ENCODE results near the gene HAT1. TPM values are rescaled to one million over a fixed set of nuclear protein-coding genes. Genes with fewer than 3 reads are reported as not detected.

Gene HAT1
- total RNA-seq, 4 donors from 2014 or later = 18.8 to 32.7 (median 25.3) TPM

- TF ChIP-seq, protein P1, sequence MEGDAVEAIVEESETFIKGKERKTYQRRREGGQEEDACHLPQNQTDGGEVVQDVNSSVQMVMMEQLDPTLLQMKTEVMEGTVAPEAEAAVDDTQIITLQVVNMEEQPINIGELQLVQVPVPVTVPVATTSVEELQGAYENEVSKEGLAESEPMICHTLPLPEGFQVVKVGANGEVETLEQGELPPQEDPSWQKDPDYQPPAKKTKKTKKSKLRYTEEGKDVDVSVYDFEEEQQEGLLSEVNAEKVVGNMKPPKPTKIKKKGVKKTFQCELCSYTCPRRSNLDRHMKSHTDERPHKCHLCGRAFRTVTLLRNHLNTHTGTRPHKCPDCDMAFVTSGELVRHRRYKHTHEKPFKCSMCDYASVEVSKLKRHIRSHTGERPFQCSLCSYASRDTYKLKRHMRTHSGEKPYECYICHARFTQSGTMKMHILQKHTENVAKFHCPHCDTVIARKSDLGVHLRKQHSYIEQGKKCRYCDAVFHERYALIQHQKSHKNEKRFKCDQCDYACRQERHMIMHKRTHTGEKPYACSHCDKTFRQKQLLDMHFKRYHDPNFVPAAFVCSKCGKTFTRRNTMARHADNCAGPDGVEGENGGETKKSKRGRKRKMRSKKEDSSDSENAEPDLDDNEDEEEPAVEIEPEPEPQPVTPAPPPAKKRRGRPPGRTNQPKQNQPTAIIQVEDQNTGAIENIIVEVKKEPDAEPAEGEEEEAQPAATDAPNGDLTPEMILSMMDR (IDR thresholded peaks at IDR 0.05) = no peak
- TF ChIP-seq EP300 (IDR thresholded peaks at IDR 0.05) (no peak), POLR2A (IDR thresholded peaks at IDR 0.05) (no peak)
- DNase-seq (ENCODE audit: low spot score in 2 of 2) = no peak
- Histone ChIP-seq H3K27ac (peak overlapping the region; percentile 91 to 94 (median 94)), H3K4me3 (peak overlapping the region; percentile 54 to 77 (median 71)), H3K36me3 (peaks cover 0 to 8% (median 0%) of the 10 kb centered on the region in 3 donors), H3K27me3 (no peaks in the 10 kb centered on the region), H3K9me3 (no peaks in the 10 kb centered on the region), H3K4me1 (peaks cover 0 to 27% (median 15%) of the 10 kb centered on the region in 4 donors)
- 12 to 15% methylated on average over 5 of the region's 5 CpGs for WGBS, 2 donors
These were observed 361 bp upstream of the HAT1 start for GRCh38 chr2:171921970-171922229.

- TF ChIP-seq, protein P1 (IDR thresholded peaks at IDR 0.05) = no peak
- TF ChIP-seq POLR2A (IDR thresholded peaks at IDR 0.05) (no peak), EP300 (IDR thresholded peaks at IDR 0.05) (no peak)
- Histone ChIP-seq H3K4me1 (peaks cover 0 to 27% (median 15%) of the 10 kb centered on the region in 4 donors), H3K9me3 (no peaks in the 10 kb centered on the region), H3K4me3 (peak overlapping the region; percentile 54 to 77 (median 71)), H3K36me3 (peaks cover 0 to 21% (median 0%) of the 10 kb centered on the region in 3 donors), H3K27ac (peak overlapping the region; percentile 91 to 94 (median 94)), H3K27me3 (no peaks in the 10 kb centered on the region)
- 14 to 22% methylated on average over 13 of the region's 13 CpGs for WGBS, 2 donors
- DNase-seq (ENCODE audit: low spot score in 2 of 2) = no peak
These were observed 945 bp downstream of the HAT1 start for GRCh38 chr2:171923206-171923605.

DNA sequence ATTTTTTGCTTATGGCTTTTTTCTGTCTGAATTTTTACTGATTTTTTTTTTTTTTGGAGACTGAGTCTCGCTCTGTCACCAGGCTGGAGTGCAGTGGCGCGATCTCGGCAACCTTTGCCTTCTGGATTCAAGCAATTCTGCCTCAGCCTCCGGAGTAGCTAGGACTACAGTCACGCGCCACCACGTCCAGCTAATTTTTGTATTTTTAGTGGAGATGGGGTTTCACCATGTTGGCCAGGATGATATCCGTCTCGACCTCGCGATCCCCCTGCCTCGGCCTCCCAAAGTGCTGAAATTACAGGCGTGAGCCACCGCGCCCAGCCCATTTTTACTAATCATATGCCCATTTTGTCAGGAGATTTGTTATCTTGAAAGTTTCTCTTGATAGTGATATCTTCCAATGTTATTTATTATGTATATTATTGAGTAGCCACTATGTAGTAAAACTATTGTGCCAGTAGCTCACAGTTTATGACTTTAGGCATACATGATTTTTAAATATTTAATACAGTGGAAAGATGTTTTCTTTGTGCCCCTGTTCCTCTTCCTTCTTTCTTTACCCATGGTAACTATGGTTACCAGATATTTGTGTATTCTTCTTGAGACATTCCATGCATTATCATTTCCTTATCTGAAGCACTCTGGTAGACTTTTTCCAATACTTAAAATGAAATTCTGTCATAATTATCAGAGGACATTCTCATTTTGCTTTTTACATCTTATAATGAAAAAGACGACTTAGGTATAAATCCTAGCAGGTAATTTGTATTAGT lies 2.1 kb downstream of the HAT1 start:
- H3K36me3 ChIP-seq = peaks cover 0 to 33% (median 0%) of the 10 kb centered on the region in 3 donors
- no peaks in the 10 kb centered on the region for H3K9me3 ChIP-seq
- DNase-seq (ENCODE audit: low spot score in 2 of 2) = no peak
- peak overlapping the region in 1 of 4 donors; percentile 94 for H3K27ac ChIP-seq
- 91% methylated on average over 17 of the region's 17 CpGs for WGBS, 2 donors
- peaks cover 0 to 27% (median 15%) of the 10 kb centered on the region in 4 donors for H3K4me1 ChIP-seq
- H3K27me3 ChIP-seq = no peaks in the 10 kb centered on the region
- no peak overlapping the region for H3K4me3 ChIP-seq
- TF ChIP-seq, protein P1 (IDR thresholded peaks at IDR 0.05) = no peak
- TF ChIP-seq POLR2A (IDR thresholded peaks at IDR 0.05) (no peak), EP300 (IDR thresholded peaks at IDR 0.05) (no peak)

GRCh38 chr2:171930385-171930784 lies 8.1 kb downstream of the HAT1 start:
- Histone ChIP-seq H3K27me3 (no peaks in the 10 kb centered on the region), H3K36me3 (peaks cover 0 to 66% (median 0%) of the 10 kb centered on the region in 3 donors), H3K9me3 (no peaks in the 10 kb centered on the region), H3K27ac (no peak overlapping the region), H3K4me3 (no peak overlapping the region), H3K4me1 (no peaks in the 10 kb centered on the region)
- no peak for TF ChIP-seq POLR2A (IDR thresholded peaks at IDR 0.05)
- TF ChIP-seq EP300 (IDR thresholded peaks at IDR 0.05) = no peak
- TF ChIP-seq, protein P1 (IDR thresholded peaks at IDR 0.05) = no peak
- DNase-seq (ENCODE audit: low spot score in 2 of 2) = no peak
- WGBS, 2 donors = 95 to 99% methylated on average over 4 of the region's 4 CpGs

- Histone ChIP-seq H3K36me3 (no peaks in the 10 kb centered on the region), H3K9me3 (no peaks in the 10 kb centered on the region), H3K4me1 (no peaks in the 10 kb centered on the region), H3K27me3 (no peaks in the 10 kb centered on the region), H3K27ac (no peak overlapping the region), H3K4me3 (no peak overlapping the region)
- WGBS, 2 donors = 91 to 93% methylated on average over 9 of the region's 9 CpGs
- TF ChIP-seq, protein P1 (IDR thresholded peaks at IDR 0.05) = no peak
- no peak for TF ChIP-seq EP300 (IDR thresholded peaks at IDR 0.05)
- DNase-seq (ENCODE audit: low spot score in 2 of 2) = no peak
These were observed 16.9 kb downstream of the HAT1 start for GRCh38 chr2:171939058-171939742.
